IMR-90 (cell line): Measurements from ENCODE around the gene FRK. TPM values are rescaled to one million over a fixed set of nuclear protein-coding genes. Genes with fewer than 3 reads are reported as not detected.

Source experiments
- ATAC-seq: fragments of 200-7000 bp; cut with Tn5 transposase; 2 replicates; pipeline ENCODE4 v1.9.1; 2020; ENCODE audit warnings: low read depth, mild to moderate bottlenecking, moderate library complexity
- BruUV-seq: library from RNA; stranded (reverse); fragments of 400-500 nt; replicated peaks from 2 replicates; lab custom pipeline; 2021; lab: Mats Ljungman, UMichigan
- CTCF ChIA-PET: fragments of 300-600 bp; formaldehyde crosslinking; extraction: SDS; loops from one replicate; lab custom pipeline; 2021; ENCODE audit warnings: antibody characterized with exemption; lab: Yijun Ruan, JAX
- POLR2A ChIA-PET: fragments of 300-600 bp; sonication (Branson Sonifier 250); formaldehyde crosslinking; loops from one replicate; lab custom pipeline; 2022; ENCODE audit warnings: antibody characterized with exemption; ENCODE audit not compliant: unreplicated experiment; lab: Charles Lee
- DNase-seq: peaks from one replicate; pipeline ENCODE4 v3.0.0; 2013
- H2AFZ ChIP-seq: replicated peaks from 2 replicates; pipeline ENCODE3; 2013; ENCODE audit warnings: low read length, mild to moderate bottlenecking; ENCODE audit not compliant: poor library complexity
- H2AK5ac ChIP-seq: 2 replicates; pipeline ENCODE4 v1.6.1; 2013; ENCODE audit warnings: low read depth, low read length, inconsistent platforms
- H2AK9ac ChIP-seq: replicated peaks from 2 replicates; pipeline ENCODE3; 2013; ENCODE audit warnings: mild to moderate bottlenecking, low read depth, low read length, moderate library complexity; ENCODE audit not compliant: poor library complexity
- H2BK120ac ChIP-seq: 2 replicates; pipeline ENCODE4 v1.6.1; 2013; ENCODE audit warnings: low read depth, low read length, inconsistent platforms
- H2BK15ac ChIP-seq: 3 replicates; pipeline ENCODE4 v1.6.1; 2013; ENCODE audit warnings: low read depth, low read length, inconsistent platforms
- H2BK20ac ChIP-seq: 2 replicates; pipeline ENCODE4 v1.6.1; 2013; ENCODE audit warnings: low read depth, mild to moderate bottlenecking, inconsistent platforms, low read length, moderate library complexity
- H2BK5ac ChIP-seq: 2 replicates; pipeline ENCODE4 v1.6.1; 2013; ENCODE audit warnings: mild to moderate bottlenecking, low read depth, low read length, inconsistent platforms; ENCODE audit not compliant: poor library complexity, severe bottlenecking
- H3K14ac ChIP-seq: replicated peaks from 2 replicates; pipeline ENCODE4 v1.6.1; 2013; ENCODE audit warnings: low read depth, low read length, inconsistent platforms
- H3K18ac ChIP-seq: 2 replicates; pipeline ENCODE4 v1.6.1; 2013; ENCODE audit warnings: low read depth, low read length, control low read depth
- H3K23ac ChIP-seq: 2 replicates; pipeline ENCODE4 v1.6.1; 2013; ENCODE audit warnings: low read depth, low read length, inconsistent platforms
- H3K27ac ChIP-seq: 2 replicates; pipeline ENCODE4 v1.5.1; 2013; ENCODE audit warnings: mild to moderate bottlenecking, control low read depth, low read length; ENCODE audit not compliant: insufficient read depth
- H3K27me3 ChIP-seq: 2 replicates; pipeline ENCODE4 v1.6.1; 2013; ENCODE audit warnings: low read length; ENCODE audit not compliant: control insufficient read depth, insufficient read depth
- H3K36me3 ChIP-seq: 2 replicates; pipeline ENCODE4 v1.6.1; 2013; ENCODE audit warnings: low read length, mixed read lengths; ENCODE audit not compliant: control insufficient read depth, insufficient read depth
- H3K4ac ChIP-seq: 2 replicates; pipeline ENCODE4 v1.6.1; 2013; ENCODE audit warnings: low read depth, low read length, inconsistent platforms
- H3K4me1 ChIP-seq: 2 replicates; pipeline ENCODE4 v1.6.1; 2013; ENCODE audit warnings: low read length, mixed read lengths; ENCODE audit not compliant: control insufficient read depth, insufficient read depth
- H3K4me2 ChIP-seq: 2 replicates; pipeline ENCODE4 v1.6.1; 2013; ENCODE audit warnings: low read depth, mild to moderate bottlenecking, control low read depth, low read length, moderate library complexity
- H3K4me3 ChIP-seq: 2 replicates; pipeline ENCODE4 v1.5.1; 2013; ENCODE audit warnings: low read depth, mild to moderate bottlenecking, control low read depth, low read length, moderate library complexity; ENCODE audit not compliant: insufficient read depth
- H3K56ac ChIP-seq: 2 replicates; pipeline ENCODE4 v1.6.1; 2013; ENCODE audit warnings: low read length, inconsistent platforms; ENCODE audit not compliant: insufficient read depth; ENCODE audit errors: extremely low read depth
- H3K79me1 ChIP-seq, 2 experiments: 2 replicates each; pipeline ENCODE4 v1.6.1; 2013; ENCODE audit warnings: low read length in 2 of 2, inconsistent platforms in 1 of 2, low read depth in 1 of 2
- H3K9ac ChIP-seq: 2 replicates; pipeline ENCODE4 v1.6.1; 2013; ENCODE audit warnings: low read depth, low read length, control low read depth
- H3K9me1 ChIP-seq: 2 replicates; pipeline ENCODE4 v1.6.1; 2013; ENCODE audit warnings: low read length, inconsistent platforms; ENCODE audit not compliant: insufficient read depth
- H3K9me3 ChIP-seq: 2 replicates; pipeline ENCODE4 v1.6.1; 2013; ENCODE audit warnings: low read length; ENCODE audit not compliant: control insufficient read depth, insufficient read depth
- H4K20me1 ChIP-seq: 2 replicates; pipeline ENCODE4 v1.6.1; 2013; ENCODE audit warnings: low read length, inconsistent platforms; ENCODE audit not compliant: insufficient read depth
- H4K5ac ChIP-seq: 2 replicates; pipeline ENCODE4 v1.6.1; 2013; ENCODE audit warnings: mild to moderate bottlenecking, low read depth, low read length, control low read depth
- H4K8ac ChIP-seq, 2 experiments: 2 replicates each; pipeline ENCODE4 v1.6.1; 2013; ENCODE audit warnings: low read depth in 2 of 2, low read length in 2 of 2, control low read depth in 1 of 2, inconsistent platforms in 1 of 2
- H4K91ac ChIP-seq: 2 replicates; pipeline ENCODE4 v1.6.1; 2013; ENCODE audit warnings: low read depth, low read length, inconsistent platforms; ENCODE audit not compliant: insufficient read depth
- NFE2L2 ChIP-seq: fragments of 150-350 bp; IDR thresholded peaks from 2 replicates; pipeline ENCODE4 v1.6.1; 2016; ENCODE audit warnings: low read depth, mild to moderate bottlenecking, low read length
- WGBS, 2 experiments: methylation state at CpG; one replicate each; pipeline versions ENCODE4 v1.1.5 to v1.1.7; 2013; ENCODE audit warnings: missing lambda C conversion rate in 2 of 2; ENCODE audit not compliant: insufficient read length in 1 of 2; ENCODE audit errors: extremely low coverage in 2 of 2; 5-methylcytosine and 5-hydroxymethylcytosine counted together
- dilution Hi-C: fragments of 300-500 bp; cut with HindIII; formaldehyde crosslinking; loops from one replicate; pipeline ENCODE4 v1.14.3; 2018; ENCODE audit warnings: low sequenced_read_pairs; ENCODE audit not compliant: unreplicated experiment
- in situ Hi-C: fragments of 300-500 bp; cut with MboI; formaldehyde crosslinking; loops from 3 replicates; pipeline ENCODE4 v1.14.3; 2019; ENCODE audit warnings: low sequenced_read_pairs, inconsistent platforms, mixed read lengths
- intact Hi-C: fragments of 100-400 bp; cut with micrococcal nuclease; formaldehyde crosslinking; loops from 2 replicates; pipeline ENCODE4 v1.10.0; 2022
- polyA plus RNA-seq, 3 experiments: library from polyadenylated mRNA; depleted of rRNA; stranded (reverse); fragments of >200 nt; gene quantifications; 2 replicates each; pipeline ENCODE4 v1.2.3, GENCODE V29; 2012; ENCODE audit warnings: low replicate concordance in 1 of 3
- total RNA-seq: library from RNA; depleted of rRNA; stranded (reverse); fragments of >200 nt; gene quantifications from 2 replicates; pipeline ENCODE4 v1.2.3, GENCODE V29; 2012
- TF ChIP-seq, protein P1 (sequence below): conservative IDR thresholded peaks from 2 replicates; pipeline ENCODE4 v1.5.1; 2012; ENCODE audit warnings: mild to moderate bottlenecking, low read depth, low read length, improper control_type of control experiment

FRK gene
- total and polyA plus RNA-seq, 2 of the 4 experiments (the other 2 are of a cell fraction), result under 0.01 to 0.02 TPM

DNA sequence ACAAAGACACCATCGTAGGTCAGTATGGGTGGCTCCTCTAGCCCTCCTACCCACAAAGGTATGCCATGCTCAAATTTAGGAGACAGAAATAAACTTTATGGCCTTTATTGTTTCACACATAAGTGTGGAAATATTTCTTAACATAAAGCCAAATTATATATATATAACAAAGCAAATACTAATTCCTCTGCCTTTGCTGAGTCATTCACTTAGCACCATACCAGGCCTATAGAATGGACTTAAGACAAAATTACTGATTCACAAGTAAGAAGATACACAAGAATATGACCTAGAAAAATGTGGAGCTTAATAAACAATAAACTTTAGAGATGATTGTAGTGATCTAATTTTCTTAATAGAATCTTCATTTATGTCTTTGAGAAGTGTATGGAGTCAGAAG is 5.2 kb downstream of the FRK start:
- Histone ChIP-seq H3K14ac (no peak overlapping the region), H3K9me1 (0 out of 2 replicates have a peak, but pooled peaks cover 3% of the 10 kb centered on the region), H2AK5ac (no peak overlapping the region), H3K4ac (no peak overlapping the region), H3K56ac (no peak overlapping the region), H3K4me3 (no peak overlapping the region), H3K4me2 (no peak overlapping the region), H4K91ac (no peak overlapping the region), H3K79me1 (no peaks in the 10 kb centered on the region), H4K5ac (no peak overlapping the region), H3K9me3 (no peaks in the 10 kb centered on the region), H2AK9ac (no peak overlapping the region), H2BK15ac (no peak overlapping the region), H3K27me3 (no peaks in the 10 kb centered on the region), H2BK5ac (no peak overlapping the region), H3K4me1 (peaks cover 4% of the 10 kb centered on the region; the same call in 1 of the 2 replicates), H4K20me1 (no peaks in the 10 kb centered on the region), H4K8ac (no peak overlapping the region), H3K27ac (no peak overlapping the region), H3K36me3 (no peaks in the 10 kb centered on the region), H2BK120ac (no peak overlapping the region), H3K18ac (no peak overlapping the region), H3K9ac (no peak overlapping the region), H2AFZ (no peak overlapping the region), H3K23ac (no peak overlapping the region), H2BK20ac (no peak overlapping the region)
- intact Hi-C loops, result no loop called here
- WGBS, 2 experiments, result no CpG with 5 or more reads among the region's 1 CpG
- ATAC-seq (no peak), DNase-seq (no peak)
- dilution Hi-C loops, result no loop called here
- TF ChIP-seq NFE2L2, result peak; percentile 47; the same call in 1 of the 2 replicates
- TF ChIP-seq, protein P1, sequence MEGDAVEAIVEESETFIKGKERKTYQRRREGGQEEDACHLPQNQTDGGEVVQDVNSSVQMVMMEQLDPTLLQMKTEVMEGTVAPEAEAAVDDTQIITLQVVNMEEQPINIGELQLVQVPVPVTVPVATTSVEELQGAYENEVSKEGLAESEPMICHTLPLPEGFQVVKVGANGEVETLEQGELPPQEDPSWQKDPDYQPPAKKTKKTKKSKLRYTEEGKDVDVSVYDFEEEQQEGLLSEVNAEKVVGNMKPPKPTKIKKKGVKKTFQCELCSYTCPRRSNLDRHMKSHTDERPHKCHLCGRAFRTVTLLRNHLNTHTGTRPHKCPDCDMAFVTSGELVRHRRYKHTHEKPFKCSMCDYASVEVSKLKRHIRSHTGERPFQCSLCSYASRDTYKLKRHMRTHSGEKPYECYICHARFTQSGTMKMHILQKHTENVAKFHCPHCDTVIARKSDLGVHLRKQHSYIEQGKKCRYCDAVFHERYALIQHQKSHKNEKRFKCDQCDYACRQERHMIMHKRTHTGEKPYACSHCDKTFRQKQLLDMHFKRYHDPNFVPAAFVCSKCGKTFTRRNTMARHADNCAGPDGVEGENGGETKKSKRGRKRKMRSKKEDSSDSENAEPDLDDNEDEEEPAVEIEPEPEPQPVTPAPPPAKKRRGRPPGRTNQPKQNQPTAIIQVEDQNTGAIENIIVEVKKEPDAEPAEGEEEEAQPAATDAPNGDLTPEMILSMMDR, result no peak
- CTCF ChIA-PET, result interaction anchor here (0.5 kb wide), 1 partner anchor 114 kb away, joined by 3 read pairs; no protein-coding TSS in a partner anchor
- BruUV-seq, result no TSS peak
- POLR2A ChIA-PET, result interaction anchor here (0.6 kb wide), 1 partner anchor 9 kb away, joined by 3 read pairs; no protein-coding TSS in a partner anchor
- in situ Hi-C loops, result no loop called here
